SU-DHL-6 (cell line): ENCODE results near the gene FLNB.

Experiments used
- H2AFZ ChIP-seq: fragments of 200-600 bp; sonication (generic); 2 replicates; pipeline ENCODE4 v1.6.1; 2014; ENCODE audit warnings: low read depth, mild to moderate bottlenecking, moderate library complexity, mixed read lengths, antibody characterized with exemption, low read length; ENCODE audit not compliant: severe bottlenecking
- H3F3A ChIP-seq: fragments of 200-600 bp; shearing (Covaris generic); 2 replicates; pipeline ENCODE4 v1.6.0; 2016; ENCODE audit warnings: antibody characterized with exemption, mild to moderate bottlenecking; ENCODE audit not compliant: insufficient read depth
- H3K27ac ChIP-seq: fragments of 200-600 bp; sonication (generic); 2 replicates; pipeline ENCODE4 v1.5.1; 2016; ENCODE audit warnings: low read depth, mild to moderate bottlenecking, low read length, moderate library complexity, mixed read lengths
- H3K27me3 ChIP-seq: fragments of 200-600 bp; sonication (generic), shearing (Covaris generic); 2 replicates; pipeline ENCODE4 v1.6.0; 2014; ENCODE audit warnings: mild to moderate bottlenecking, low read length
- H3K36me3 ChIP-seq: fragments of 200-600 bp; sonication (generic); 2 replicates; pipeline ENCODE4 v1.6.1; 2014; ENCODE audit warnings: mild to moderate bottlenecking, low read length, mixed read lengths
- H3K4me2 ChIP-seq: fragments of 300-600, 200-600 bp; shearing (Covaris generic), sonication (generic); 2 replicates; pipeline ENCODE4 v1.6.0; 2014; ENCODE audit warnings: low read length, low read depth, mild to moderate bottlenecking; ENCODE audit not compliant: poor library complexity, severe bottlenecking
- H3K4me3 ChIP-seq: fragments of 200-600 bp; sonication (generic); 2 replicates; pipeline ENCODE4 v1.5.1; 2014; ENCODE audit warnings: antibody characterized with exemption, low read length, mild to moderate bottlenecking, mixed read lengths; ENCODE audit not compliant: insufficient read depth, poor library complexity, severe bottlenecking
- H3K79me2 ChIP-seq: fragments of 200-600 bp; sonication (generic); 2 replicates; pipeline ENCODE4 v1.6.1; 2014; ENCODE audit warnings: mild to moderate bottlenecking, low read length, moderate library complexity; ENCODE audit not compliant: insufficient read depth
- H3K9ac ChIP-seq: fragments of 200-600 bp; sonication (generic); 2 replicates; pipeline ENCODE4 v1.7.0; 2014; ENCODE audit warnings: mild to moderate bottlenecking, low read length
- H3K9me2 ChIP-seq: fragments of 200-600 bp; sonication (generic); replicated peaks from 2 replicates; pipeline ENCODE4 v1.6.1; 2014; ENCODE audit warnings: low read length; ENCODE audit not compliant: insufficient read depth
- H3K9me3 ChIP-seq: fragments of 200-600 bp; sonication (generic); 2 replicates; pipeline ENCODE4 v1.6.1; 2014; ENCODE audit warnings: low read length, mixed read lengths; ENCODE audit not compliant: insufficient read depth
- H4K20me1 ChIP-seq: fragments of 200-600 bp; sonication (generic); 2 replicates; pipeline ENCODE4 v1.6.1; 2014; ENCODE audit warnings: low read depth, mild to moderate bottlenecking, antibody characterized with exemption, low read length, moderate library complexity, mixed read lengths
- CTCF ChIP-seq: fragments of 200-600 bp; sonication (generic); IDR thresholded peaks from one replicate; pipeline ENCODE4 v1.5.1; 2017; ENCODE audit warnings: antibody characterized with exemption, mild to moderate bottlenecking, low read length, moderate library complexity; ENCODE audit not compliant: insufficient read depth, poor library complexity, severe bottlenecking
- EZH2phosphoT487 ChIP-seq: fragments of 200-600 bp; sonication (generic), shearing (Covaris generic); conservative IDR thresholded peaks from 2 replicates; pipeline ENCODE4 v1.6.1; 2018; ENCODE audit warnings: mild to moderate bottlenecking, antibody characterized with exemption, low read length, moderate library complexity, mixed read lengths

Gene FLNB

GRCh38 chr3:58015520-58015915, 7.3 kb downstream of the FLNB start:
- Histone ChIP-seq H3K27me3 (no peaks in the 10 kb centered on the region), H3F3A (no peaks in the 10 kb centered on the region), H3K9me3 (no peaks in the 10 kb centered on the region), H3K36me3 (no peaks in the 10 kb centered on the region), H3K9ac (no peak overlapping the region), H3K9me2 (no peaks in the 10 kb centered on the region), H3K4me2 (no peak overlapping the region), H3K79me2 (no peaks in the 10 kb centered on the region), H2AFZ (no peak overlapping the region), H3K4me3 (no peak overlapping the region), H4K20me1 (no peaks in the 10 kb centered on the region), H3K27ac (no peak overlapping the region)
- TF ChIP-seq EZH2phosphoT487, result no peak
- no peak for TF ChIP-seq CTCF

GRCh38 chr3:58016710-58017109, 8.5 kb downstream of the FLNB start:
- H3K4me2 ChIP-seq, result no peak overlapping the region
- H4K20me1 ChIP-seq, result no peaks in the 10 kb centered on the region
- no peaks in the 10 kb centered on the region for H3K9me3 ChIP-seq

GRCh38 chr3:58018892-58019742, 10.9 kb downstream of the FLNB start:
- Histone ChIP-seq H3K36me3 (no peaks in the 10 kb centered on the region), H3K79me2 (no peaks in the 10 kb centered on the region), H3K27me3 (no peaks in the 10 kb centered on the region), H2AFZ (no peak overlapping the region), H3K4me3 (no peak overlapping the region), H3K27ac (no peak overlapping the region), H3K9me3 (no peaks in the 10 kb centered on the region), H3F3A (no peaks in the 10 kb centered on the region), H4K20me1 (no peaks in the 10 kb centered on the region), H3K9me2 (no peaks in the 10 kb centered on the region), H3K9ac (no peak overlapping the region), H3K4me2 (no peak overlapping the region)
- TF ChIP-seq EZH2phosphoT487 (no peak), CTCF (no peak)

More at GRCh38 chr3:58016710-58017109, 8.5 kb downstream of the FLNB start:
- H3F3A ChIP-seq, result no peaks in the 10 kb centered on the region
- H3K27me3 ChIP-seq, result no peaks in the 10 kb centered on the region
- H3K9me2 ChIP-seq, result no peaks in the 10 kb centered on the region
- TF ChIP-seq CTCF (no peak), EZH2phosphoT487 (no peak)
- H3K36me3 ChIP-seq, result no peaks in the 10 kb centered on the region
- no peaks in the 10 kb centered on the region for H3K79me2 ChIP-seq
- H3K4me3 ChIP-seq, result no peak overlapping the region
- no peak overlapping the region for H2AFZ ChIP-seq
- no peak overlapping the region for H3K9ac ChIP-seq
- H3K27ac ChIP-seq, result no peak overlapping the region
